Hepatocyte (in vitro differentiated cells): ENCODE results near the gene NME1.

Experiments used
- CTCF ChIP-seq: fragments of 200-600 bp; sonication (generic); IDR thresholded peaks from 2 replicates; pipeline ENCODE4 v1.5.1; 2016; ENCODE audit warnings: antibody characterized with exemption, mild to moderate bottlenecking; ENCODE audit not compliant: poor library complexity
- EZH2 ChIP-seq: fragments of 200-600 bp; sonication (generic); IDR thresholded peaks from 2 replicates; pipeline ENCODE4 v1.6.1; 2016; ENCODE audit warnings: antibody characterized with exemption, mild to moderate bottlenecking, borderline replicate concordance
- EZH2phosphoT487 ChIP-seq: fragments of 200-600 bp; sonication (generic); IDR thresholded peaks from one replicate; pipeline ENCODE4 v1.6.1; 2018; ENCODE audit warnings: antibody characterized with exemption, mild to moderate bottlenecking, low read depth, moderate library complexity; ENCODE audit not compliant: unreplicated experiment, severe bottlenecking

- TF ChIP-seq CTCF (no peak), EZH2phosphoT487 (no peak), EZH2 (no peak)
Measured at GRCh38 chr17:51121620-51122472, 31.5 kb upstream of the NME1 start.
